Measurements from ENCODE around the gene ADSL. TPM values are rescaled to one million over a fixed set of nuclear protein-coding genes. Genes with fewer than 3 reads are reported as not detected.

The ADSL gene
- total and polyA plus RNA-seq, 4 donors: 19.4 to 54.5 (median 39.8) TPM

DNA sequence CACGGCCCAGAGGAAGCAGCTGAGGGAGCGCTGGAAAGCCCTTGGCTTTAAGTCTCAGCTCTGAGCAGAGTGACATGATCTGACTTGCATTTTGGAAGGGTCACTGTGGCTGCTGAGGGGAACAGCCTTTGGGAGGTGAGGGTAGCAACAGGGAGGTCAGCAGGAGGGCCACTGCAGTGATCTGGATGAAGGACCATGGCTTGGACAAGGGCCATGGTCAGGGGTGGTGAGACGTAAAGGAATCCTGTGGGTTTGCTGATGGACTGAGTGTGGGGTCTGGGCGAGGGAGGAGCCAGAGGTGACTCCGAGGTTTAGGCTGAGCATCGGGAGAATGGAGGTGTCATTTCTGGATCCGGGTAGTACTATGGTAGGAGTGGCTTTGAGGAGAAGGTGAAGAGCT lies 57.4 kb downstream of the ADSL start:
- H3K9me3 ChIP-seq (ENCODE audit: control insufficient read depth in 4 of 4, low read length in 3 of 4): no peaks in the 10 kb centered on the region
- H3K27ac ChIP-seq (ENCODE audit: low read depth in 1 of 2, low read length in 2 of 2): no peak overlapping the region
- no peaks in the 10 kb centered on the region for H3K4me1 ChIP-seq (ENCODE audit: control insufficient read depth in 4 of 4, insufficient read depth in 4 of 4, low read length in 3 of 4)
- H3K27me3 ChIP-seq (ENCODE audit: control insufficient read depth in 4 of 4, insufficient read depth in 4 of 4, low read length in 3 of 4): no peaks in the 10 kb centered on the region
- WGBS: 94% methylated on average over 7 of the region's 7 CpGs
- H3K9ac ChIP-seq (ENCODE audit: low read depth in 1 of 2, low read length in 2 of 2): no peak overlapping the region
- no peak overlapping the region for H3K4me3 ChIP-seq (ENCODE audit: low read depth in 1 of 3, low read length in 3 of 3)
- peaks cover 8 to 55% (median 26%) of the 10 kb centered on the region in 4 donors for H3K36me3 ChIP-seq (ENCODE audit: control insufficient read depth in 4 of 4, insufficient read depth in 3 of 4, low read depth in 1 of 4, low read length in 3 of 4)
- no peak for DNase-seq (ENCODE audit: low spot score)
- no peak for TF ChIP-seq CTCF (IDR thresholded peaks at IDR 0.05; ENCODE audit: low read depth, low read length, missing input control)
- TF ChIP-seq YY1 (IDR thresholded peaks at IDR 0.05): no peak
- TF ChIP-seq NR2F2 (IDR thresholded peaks at IDR 0.05): no peak
- TF ChIP-seq, protein P1, sequence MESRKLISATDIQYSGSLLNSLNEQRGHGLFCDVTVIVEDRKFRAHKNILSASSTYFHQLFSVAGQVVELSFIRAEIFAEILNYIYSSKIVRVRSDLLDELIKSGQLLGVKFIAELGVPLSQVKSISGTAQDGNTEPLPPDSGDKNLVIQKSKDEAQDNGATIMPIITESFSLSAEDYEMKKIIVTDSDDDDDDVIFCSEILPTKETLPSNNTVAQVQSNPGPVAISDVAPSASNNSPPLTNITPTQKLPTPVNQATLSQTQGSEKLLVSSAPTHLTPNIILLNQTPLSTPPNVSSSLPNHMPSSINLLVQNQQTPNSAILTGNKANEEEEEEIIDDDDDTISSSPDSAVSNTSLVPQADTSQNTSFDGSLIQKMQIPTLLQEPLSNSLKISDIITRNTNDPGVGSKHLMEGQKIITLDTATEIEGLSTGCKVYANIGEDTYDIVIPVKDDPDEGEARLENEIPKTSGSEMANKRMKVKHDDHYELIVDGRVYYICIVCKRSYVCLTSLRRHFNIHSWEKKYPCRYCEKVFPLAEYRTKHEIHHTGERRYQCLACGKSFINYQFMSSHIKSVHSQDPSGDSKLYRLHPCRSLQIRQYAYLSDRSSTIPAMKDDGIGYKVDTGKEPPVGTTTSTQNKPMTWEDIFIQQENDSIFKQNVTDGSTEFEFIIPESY (IDR thresholded peaks at IDR 0.05): no peak
- no peak for TF ChIP-seq HNF4G (IDR thresholded peaks at IDR 0.05)
- TF ChIP-seq, protein P2, sequence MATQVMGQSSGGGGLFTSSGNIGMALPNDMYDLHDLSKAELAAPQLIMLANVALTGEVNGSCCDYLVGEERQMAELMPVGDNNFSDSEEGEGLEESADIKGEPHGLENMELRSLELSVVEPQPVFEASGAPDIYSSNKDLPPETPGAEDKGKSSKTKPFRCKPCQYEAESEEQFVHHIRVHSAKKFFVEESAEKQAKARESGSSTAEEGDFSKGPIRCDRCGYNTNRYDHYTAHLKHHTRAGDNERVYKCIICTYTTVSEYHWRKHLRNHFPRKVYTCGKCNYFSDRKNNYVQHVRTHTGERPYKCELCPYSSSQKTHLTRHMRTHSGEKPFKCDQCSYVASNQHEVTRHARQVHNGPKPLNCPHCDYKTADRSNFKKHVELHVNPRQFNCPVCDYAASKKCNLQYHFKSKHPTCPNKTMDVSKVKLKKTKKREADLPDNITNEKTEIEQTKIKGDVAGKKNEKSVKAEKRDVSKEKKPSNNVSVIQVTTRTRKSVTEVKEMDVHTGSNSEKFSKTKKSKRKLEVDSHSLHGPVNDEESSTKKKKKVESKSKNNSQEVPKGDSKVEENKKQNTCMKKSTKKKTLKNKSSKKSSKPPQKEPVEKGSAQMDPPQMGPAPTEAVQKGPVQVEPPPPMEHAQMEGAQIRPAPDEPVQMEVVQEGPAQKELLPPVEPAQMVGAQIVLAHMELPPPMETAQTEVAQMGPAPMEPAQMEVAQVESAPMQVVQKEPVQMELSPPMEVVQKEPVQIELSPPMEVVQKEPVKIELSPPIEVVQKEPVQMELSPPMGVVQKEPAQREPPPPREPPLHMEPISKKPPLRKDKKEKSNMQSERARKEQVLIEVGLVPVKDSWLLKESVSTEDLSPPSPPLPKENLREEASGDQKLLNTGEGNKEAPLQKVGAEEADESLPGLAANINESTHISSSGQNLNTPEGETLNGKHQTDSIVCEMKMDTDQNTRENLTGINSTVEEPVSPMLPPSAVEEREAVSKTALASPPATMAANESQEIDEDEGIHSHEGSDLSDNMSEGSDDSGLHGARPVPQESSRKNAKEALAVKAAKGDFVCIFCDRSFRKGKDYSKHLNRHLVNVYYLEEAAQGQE (IDR thresholded peaks at IDR 0.05): no peak
- no peak for TF ChIP-seq RXRA (IDR thresholded peaks at IDR 0.05)
- TF ChIP-seq, protein P3, sequence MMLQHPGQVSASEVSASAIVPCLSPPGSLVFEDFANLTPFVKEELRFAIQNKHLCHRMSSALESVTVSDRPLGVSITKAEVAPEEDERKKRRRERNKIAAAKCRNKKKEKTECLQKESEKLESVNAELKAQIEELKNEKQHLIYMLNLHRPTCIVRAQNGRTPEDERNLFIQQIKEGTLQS (IDR thresholded peaks at IDR 0.05): no peak
- TF ChIP-seq, protein P4, sequence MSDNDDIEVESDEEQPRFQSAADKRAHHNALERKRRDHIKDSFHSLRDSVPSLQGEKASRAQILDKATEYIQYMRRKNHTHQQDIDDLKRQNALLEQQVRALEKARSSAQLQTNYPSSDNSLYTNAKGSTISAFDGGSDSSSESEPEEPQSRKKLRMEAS (IDR thresholded peaks at IDR 0.05): no peak
- TF ChIP-seq FOXA2 (IDR thresholded peaks at IDR 0.05): no peak
- TF ChIP-seq SP1 (IDR thresholded peaks at IDR 0.05): no peak

- TF ChIP-seq RAD21 (IDR thresholded peaks at IDR 0.05) (no peak), HNF4A (conservative IDR thresholded peaks at IDR 0.05) (no peak), SP1 (IDR thresholded peaks at IDR 0.05) (no peak), JUND (IDR thresholded peaks at IDR 0.05) (no peak), FOXA2 (IDR thresholded peaks at IDR 0.05) (no peak)
- TF ChIP-seq, protein P2 (IDR thresholded peaks at IDR 0.05): no peak
- TF ChIP-seq, protein P1 (IDR thresholded peaks at IDR 0.05): no peak
- TF ChIP-seq, protein P4 (IDR thresholded peaks at IDR 0.05): no peak
- Histone ChIP-seq H3K27me3 (ENCODE audit: control insufficient read depth in 4 of 4, insufficient read depth in 4 of 4, low read length in 3 of 4) (no peaks in the 10 kb centered on the region), H3K4me3 (ENCODE audit: low read depth in 1 of 3, low read length in 3 of 3) (no peak overlapping the region), H3K36me3 (ENCODE audit: control insufficient read depth in 4 of 4, insufficient read depth in 3 of 4, low read depth in 1 of 4, low read length in 3 of 4) (peaks cover 14 to 64% (median 28%) of the 10 kb centered on the region in 4 donors), H3K9me3 (ENCODE audit: control insufficient read depth in 4 of 4, low read length in 3 of 4) (no peaks in the 10 kb centered on the region), H3K9ac (ENCODE audit: low read depth in 1 of 2, low read length in 2 of 2) (no peak overlapping the region), H3K4me1 (ENCODE audit: control insufficient read depth in 4 of 4, insufficient read depth in 4 of 4, low read length in 3 of 4) (no peaks in the 10 kb centered on the region), H3K27ac (ENCODE audit: low read depth in 1 of 2, low read length in 2 of 2) (no peak overlapping the region)
- 94% methylated on average over 25 of the region's 25 CpGs for WGBS
- DNase-seq (ENCODE audit: low spot score): no peak
Measured at GRCh38 chr22:40404251-40405177, 58.2 kb downstream of the ADSL start.

All from liver (tissue), 9 donors.